Thyroid gland (tissue), 4 donors: ENCODE data around the gene SFR1.

Experiments used
- CTCF ChIP-seq, 6 experiments: fragments of 200-600 bp in 3 of 6; fragments of 450-650 bp in 3 of 6; sonication (generic) in 3 of 6; IDR thresholded peaks; one replicate each; pipeline ENCODE4 v1.5.1; 2016 to 2019; ENCODE audit warnings: antibody characterized with exemption in 6 of 6, mild to moderate bottlenecking in 2 of 6, inconsistent platforms in 1 of 6, moderate library complexity in 1 of 6
- POLR2A ChIP-seq, 2 donors: fragments of 450-650 bp; IDR thresholded peaks; one replicate each; pipeline ENCODE4 v1.6.1; 2017; ENCODE audit warnings: antibody characterized with exemption in 2 of 2, mild to moderate bottlenecking in 2 of 2, moderate library complexity in 1 of 2

GRCh38 chr10:104143829-104144228, 21.9 kb downstream of the SFR1 start:
- TF ChIP-seq CTCF (IDR thresholded peaks at IDR 0.05) (no peak), POLR2A (IDR thresholded peaks at IDR 0.05) (no peak)
